Transverse colon (tissue), 4 donors: ENCODE results near the gene PTPRG. TPM values are rescaled to one million over a fixed set of nuclear protein-coding genes. Genes with fewer than 3 reads are reported as not detected.

ENCODE experiments used
- DNase-seq: peaks from one replicate; pipeline ENCODE4 v3.0.0-alpha.2; 2019
- H3K27ac ChIP-seq, 4 donors: fragments of 200-600 bp; sonication (generic); 2 replicates each; pipeline ENCODE4 v1.5.1; 2016 to 2018; ENCODE audit warnings: inconsistent platforms in 4 of 4
- H3K27me3 ChIP-seq: fragments of 200-600 bp; sonication (generic); 2 replicates; pipeline ENCODE4 v1.5.1; 2017; ENCODE audit warnings: inconsistent platforms
- H3K36me3 ChIP-seq, 4 donors: fragments of 200-600 bp; sonication (generic); 2 replicates each; pipeline ENCODE4 v1.5.1; 2017 to 2019; ENCODE audit warnings: inconsistent platforms in 4 of 4
- H3K4me1 ChIP-seq, 4 donors: fragments of 200-600 bp; sonication (generic); 2 replicates each; pipeline ENCODE4 v1.5.1; 2017 to 2020; ENCODE audit warnings: inconsistent platforms in 4 of 4
- H3K4me3 ChIP-seq, 4 donors: fragments of 200-600 bp; sonication (generic); 1 replicate in 1 of 4; 2 replicates in 3 of 4; pipeline versions ENCODE4 v1.5.1 to v1.6.1; 2017 to 2019; ENCODE audit warnings: inconsistent platforms in 4 of 4
- H3K9me3 ChIP-seq, 2 donors: fragments of 200-600 bp; sonication (generic); 2 replicates each; pipeline ENCODE4 v1.5.1; 2017 to 2019; ENCODE audit warnings: inconsistent platforms in 2 of 2
- EP300 ChIP-seq: sonication (generic); formaldehyde crosslinking; IDR thresholded peaks from one replicate; pipeline ENCODE4 v1.6.1; 2017; ENCODE audit warnings: antibody characterized with exemption, low read depth
- POLR2A ChIP-seq: fragments of 450-650 bp; IDR thresholded peaks from one replicate; pipeline ENCODE4 v1.6.1; 2016; ENCODE audit warnings: antibody characterized with exemption, mild to moderate bottlenecking, moderate library complexity
- POLR2AphosphoS5 ChIP-seq, 3 donors: sonication (generic); formaldehyde crosslinking; IDR thresholded peaks; one replicate each; pipeline ENCODE4 v1.6.1; 2016; ENCODE audit warnings: antibody characterized with exemption in 3 of 3
- WGBS, 2 donors: methylation state at CpG; one replicate each; pipeline ENCODE4 v1.1.5; 2018; ENCODE audit warnings: low coverage in 1 of 2; 5-methylcytosine and 5-hydroxymethylcytosine counted together
- in situ Hi-C, 4 donors: fragments of 200-750 bp; cut with MboI; loops; one replicate each; pipeline versions ENCODE4 v1.15.0 to v1.15.1; 2017; ENCODE audit warnings: low sequenced_read_pairs in 3 of 4, low pct_ligation_motif_present in 1 of 4, low pct_unique_long_range_greater_than_20kb in 1 of 4
- intact Hi-C: fragments of 100-400 bp; cut with DNase I; formaldehyde crosslinking; loops from one replicate; pipeline ENCODE4 v1.15.1; 2023; ENCODE audit warnings: low total_unique reads
- total RNA-seq, 4 donors: library from RNA; depleted of rRNA; stranded (reverse); fragments of >200 nt; gene quantifications; one replicate each; pipeline ENCODE4 v1.1.0, GENCODE V29; 2016
- TF ChIP-seq, protein P1 (sequence below), 5 experiments: fragments of 200-600 bp in 3 of 5; fragments of 450-650 bp in 2 of 5; sonication (generic) in 3 of 5; IDR thresholded peaks; 1 replicate in 2 of 5; 2 replicates in 3 of 5; pipeline ENCODE4 v1.5.1; 2016 to 2017; ENCODE audit warnings: antibody characterized with exemption in 5 of 5, inconsistent platforms in 3 of 5, mild to moderate bottlenecking in 2 of 5, moderate library complexity in 1 of 5

PTPRG gene
- total RNA-seq, 4 donors from 2014 or later = 29.2 to 83.4 (median 41.6) TPM

DNA sequence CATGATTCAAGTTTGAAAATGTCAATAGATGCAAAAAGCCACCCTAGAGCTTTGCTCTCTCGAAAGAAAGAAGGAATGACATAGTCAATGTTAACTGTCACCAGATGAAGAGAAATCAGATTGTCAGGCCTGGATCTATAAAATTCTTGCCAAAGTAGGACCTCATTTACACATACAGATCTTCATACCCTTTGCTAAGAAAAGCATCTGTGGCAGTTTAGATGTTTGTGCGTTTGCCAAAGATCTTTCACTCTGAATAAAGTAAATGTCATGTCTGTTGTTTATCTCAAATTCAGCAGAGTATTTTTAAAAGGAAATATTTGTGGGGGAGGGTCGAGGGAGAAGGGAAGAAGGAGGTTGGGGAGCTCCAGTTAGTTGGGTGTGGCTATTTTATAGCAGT, 692.6 kb downstream of the PTPRG start:
- TF ChIP-seq POLR2AphosphoS5 (IDR thresholded peaks at IDR 0.05) (no peak), EP300 (no peak)
- TF ChIP-seq, protein P1, sequence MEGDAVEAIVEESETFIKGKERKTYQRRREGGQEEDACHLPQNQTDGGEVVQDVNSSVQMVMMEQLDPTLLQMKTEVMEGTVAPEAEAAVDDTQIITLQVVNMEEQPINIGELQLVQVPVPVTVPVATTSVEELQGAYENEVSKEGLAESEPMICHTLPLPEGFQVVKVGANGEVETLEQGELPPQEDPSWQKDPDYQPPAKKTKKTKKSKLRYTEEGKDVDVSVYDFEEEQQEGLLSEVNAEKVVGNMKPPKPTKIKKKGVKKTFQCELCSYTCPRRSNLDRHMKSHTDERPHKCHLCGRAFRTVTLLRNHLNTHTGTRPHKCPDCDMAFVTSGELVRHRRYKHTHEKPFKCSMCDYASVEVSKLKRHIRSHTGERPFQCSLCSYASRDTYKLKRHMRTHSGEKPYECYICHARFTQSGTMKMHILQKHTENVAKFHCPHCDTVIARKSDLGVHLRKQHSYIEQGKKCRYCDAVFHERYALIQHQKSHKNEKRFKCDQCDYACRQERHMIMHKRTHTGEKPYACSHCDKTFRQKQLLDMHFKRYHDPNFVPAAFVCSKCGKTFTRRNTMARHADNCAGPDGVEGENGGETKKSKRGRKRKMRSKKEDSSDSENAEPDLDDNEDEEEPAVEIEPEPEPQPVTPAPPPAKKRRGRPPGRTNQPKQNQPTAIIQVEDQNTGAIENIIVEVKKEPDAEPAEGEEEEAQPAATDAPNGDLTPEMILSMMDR (IDR thresholded peaks at IDR 0.05) = no peak
- intact Hi-C loops = no loop called here
- H3K9me3 ChIP-seq = no peaks in the 10 kb centered on the region
- no peaks in the 10 kb centered on the region for H3K4me1 ChIP-seq
- in situ Hi-C loops = no loop called here
- H3K27ac ChIP-seq = no peak overlapping the region
- H3K27me3 ChIP-seq = no peaks in the 10 kb centered on the region
- no peaks in the 10 kb centered on the region for H3K36me3 ChIP-seq
- no peak for DNase-seq
- no peak overlapping the region for H3K4me3 ChIP-seq
- 60 to 86% methylated on average over 3 of the region's 3 CpGs for WGBS, 2 donors

DNA sequence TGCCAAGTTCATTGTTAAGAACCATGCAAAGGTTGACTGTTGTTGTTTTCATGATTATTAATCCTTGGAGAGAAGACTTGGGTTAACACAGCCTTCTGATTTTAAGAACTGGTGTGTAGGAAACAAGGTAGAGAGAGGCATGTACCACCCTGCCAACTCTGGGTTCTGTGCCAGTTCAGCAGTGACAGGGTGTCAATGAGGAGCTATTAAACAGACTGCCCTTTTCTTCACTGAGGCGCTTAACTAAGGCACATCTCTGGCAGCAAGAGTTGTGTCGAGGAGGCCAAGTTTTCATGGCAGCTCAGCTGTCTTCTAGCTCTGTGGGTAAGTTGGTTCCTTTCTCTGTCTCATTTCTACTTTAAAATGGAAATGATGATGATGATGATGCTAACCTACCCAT, 694.4 kb downstream of the PTPRG start:
- Histone ChIP-seq H3K27ac (no peak overlapping the region), H3K4me1 (no peaks in the 10 kb centered on the region), H3K9me3 (no peaks in the 10 kb centered on the region), H3K27me3 (no peaks in the 10 kb centered on the region), H3K36me3 (no peaks in the 10 kb centered on the region), H3K4me3 (no peak overlapping the region)
- intact Hi-C loops (no loop called here), in situ Hi-C loops (no loop called here)
- TF ChIP-seq POLR2A (no peak), POLR2AphosphoS5 (IDR thresholded peaks at IDR 0.05) (no peak), EP300 (no peak)
- TF ChIP-seq, protein P1 (IDR thresholded peaks at IDR 0.05) = no peak
- 94 to 100% methylated on average over 1 to 2 of the region's 2 CpGs for WGBS, 2 donors
- DNase-seq = no peak

DNA sequence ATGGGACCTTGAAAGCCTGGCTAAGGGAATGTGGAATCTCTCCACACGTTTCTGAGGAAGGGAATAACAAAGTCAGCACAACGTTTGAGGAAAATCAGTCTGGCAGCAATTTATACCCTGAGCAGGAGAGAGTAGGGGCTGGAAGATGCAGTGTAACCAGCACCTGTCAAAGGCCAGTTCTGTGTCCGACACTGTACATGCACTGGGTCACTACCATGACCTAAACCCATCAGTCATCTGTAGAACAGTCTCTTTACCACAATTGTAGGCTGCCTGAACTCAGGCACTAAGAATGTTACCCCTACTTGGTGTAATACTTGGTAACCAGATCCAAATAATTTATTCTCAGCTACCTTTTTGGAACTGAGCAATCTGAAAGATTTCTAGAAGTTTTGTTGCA, 698.6 kb downstream of the PTPRG start:
- no peak for DNase-seq
- H3K4me3 ChIP-seq = no peak overlapping the region
- H3K4me1 ChIP-seq = no peaks in the 10 kb centered on the region
- no peaks in the 10 kb centered on the region for H3K27me3 ChIP-seq
- 49 to 50% methylated on average over 3 of the region's 3 CpGs for whole genome bisulfite sequencing, 2 donors
- H3K27ac ChIP-seq = no peak overlapping the region
- H3K9me3 ChIP-seq = no peaks in the 10 kb centered on the region
- in situ Hi-C loops (no loop called here), intact Hi-C loops (loop anchor here (5.0 kb wide), 1 partner anchor 1478 kb away; no protein-coding TSS in a partner anchor)
- no peaks in the 10 kb centered on the region for H3K36me3 ChIP-seq
- TF ChIP-seq EP300 = no peak
- TF ChIP-seq POLR2AphosphoS5 (IDR thresholded peaks at IDR 0.05) = no peak
- TF ChIP-seq, protein P1 (IDR thresholded peaks at IDR 0.05) = no peak
- no peak for TF ChIP-seq POLR2A

DNA sequence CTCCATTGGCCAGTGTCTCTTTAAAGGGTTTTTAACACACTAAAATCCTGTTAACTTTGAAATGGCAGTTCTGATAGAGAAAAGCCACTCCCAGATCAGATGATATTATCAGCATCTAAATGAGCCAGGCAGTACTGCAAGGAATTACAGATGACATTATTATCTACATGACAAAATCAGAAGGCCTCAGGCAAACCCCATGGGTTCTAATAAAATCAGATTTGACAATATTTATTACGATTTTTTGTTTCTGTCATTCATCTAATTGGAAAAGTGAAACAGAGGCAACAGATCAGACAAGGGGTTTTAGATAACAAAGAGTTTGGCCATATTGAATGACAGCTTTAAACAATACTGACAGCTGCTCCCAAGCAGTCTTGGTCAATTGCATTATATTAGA, 699.3 kb downstream of the PTPRG start:
- no peaks in the 10 kb centered on the region for H3K36me3 ChIP-seq
- H3K4me3 ChIP-seq = no peak overlapping the region
- intact Hi-C loops (loop anchor here (5.0 kb wide), 1 partner anchor 1478 kb away; no protein-coding TSS in a partner anchor), in situ Hi-C loops (no loop called here)
- 88 to 90% methylated on average over 1 of the region's 1 CpG for WGBS, 2 donors
- H3K4me1 ChIP-seq = no peaks in the 10 kb centered on the region
- no peak for DNase-seq
- TF ChIP-seq EP300 = no peak
- TF ChIP-seq POLR2AphosphoS5 (IDR thresholded peaks at IDR 0.05) = no peak
- TF ChIP-seq, protein P1 (IDR thresholded peaks at IDR 0.05) = no peak
- no peak for TF ChIP-seq POLR2A
- H3K27ac ChIP-seq = no peak overlapping the region
- H3K9me3 ChIP-seq = no peaks in the 10 kb centered on the region
- H3K27me3 ChIP-seq = no peaks in the 10 kb centered on the region
